BJ (cell line): ENCODE data around the gene FLCN. TPM values are rescaled to one million over a fixed set of nuclear protein-coding genes. Genes with fewer than 3 reads are reported as not detected.
"Not testable (repeated sequence)": the region's sequence is repeated elsewhere in the genome, so short reads cannot be mapped to it uniquely, and the experiment has no call there.

ENCODE experiments used
- CTCF ChIA-PET: fragments of 350-600 bp; formaldehyde crosslinking; extraction: SDS; loops from one replicate; lab custom pipeline; 2021; ENCODE audit warnings: antibody characterized with exemption, inconsistent platforms; lab: Yijun Ruan, JAX
- POLR2A ChIA-PET: fragments of 300-600 bp; sonication (Branson Sonifier 250); formaldehyde crosslinking; extraction: SDS; loops from one replicate; lab custom pipeline; 2021; ENCODE audit warnings: antibody characterized with exemption; lab: Charles Lee
- DNase-seq: peaks from one replicate; pipeline ENCODE4 v3.0.0-alpha.2; 2011; ENCODE audit warnings: low read depth
- H3K27me3 ChIP-seq: 2 replicates; pipeline ENCODE4 v1.6.0; 2011; ENCODE audit warnings: low read length; ENCODE audit not compliant: control insufficient read depth, insufficient read depth
- H3K36me3 ChIP-seq: 2 replicates; pipeline ENCODE4 v1.5.1; 2011; ENCODE audit warnings: low read length; ENCODE audit not compliant: control insufficient read depth, insufficient read depth
- H3K4me3 ChIP-seq: 2 replicates; pipeline ENCODE4 v1.5.1; 2011; ENCODE audit warnings: low read depth, mild to moderate bottlenecking, control low read depth, low read length
- polyA plus RNA-seq: library from polyadenylated mRNA; depleted of rRNA; stranded (reverse); fragments of >200 nt; gene quantifications from 2 replicates; pipeline ENCODE4 v1.2.3, GENCODE V29; 2011
- TF ChIP-seq, protein P1 (sequence below): IDR thresholded peaks from 2 replicates; pipeline ENCODE4 v1.5.1; 2011; ENCODE audit warnings: low read depth, mild to moderate bottlenecking, control low read depth, inconsistent platforms, low read length, moderate library complexity; ENCODE audit not compliant: insufficient read depth

FLCN gene
- polyA plus RNA-seq, 1 experiment: 15.4 TPM

DNA sequence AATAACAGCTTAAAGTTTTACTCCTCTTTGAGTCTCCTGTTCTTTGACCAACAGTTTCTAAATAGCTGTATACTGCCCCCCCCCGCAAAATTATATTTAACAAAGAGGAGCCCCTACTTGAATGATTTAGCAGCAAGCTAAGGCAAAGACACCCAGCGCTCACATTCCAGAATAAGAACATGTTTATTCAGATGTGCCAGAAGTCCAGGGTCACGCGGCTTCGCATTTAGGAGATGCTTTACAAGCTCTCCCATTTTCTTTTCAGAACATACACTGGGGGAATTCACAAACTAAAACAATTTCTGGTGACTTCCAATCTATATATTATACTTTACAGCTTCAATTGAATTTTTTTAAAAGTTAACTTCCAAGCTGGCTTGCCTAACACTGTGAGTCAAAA is 36.1 kb downstream of the FLCN start:
- no peaks in the 10 kb centered on the region for H3K36me3 ChIP-seq
- TF ChIP-seq, protein P1, sequence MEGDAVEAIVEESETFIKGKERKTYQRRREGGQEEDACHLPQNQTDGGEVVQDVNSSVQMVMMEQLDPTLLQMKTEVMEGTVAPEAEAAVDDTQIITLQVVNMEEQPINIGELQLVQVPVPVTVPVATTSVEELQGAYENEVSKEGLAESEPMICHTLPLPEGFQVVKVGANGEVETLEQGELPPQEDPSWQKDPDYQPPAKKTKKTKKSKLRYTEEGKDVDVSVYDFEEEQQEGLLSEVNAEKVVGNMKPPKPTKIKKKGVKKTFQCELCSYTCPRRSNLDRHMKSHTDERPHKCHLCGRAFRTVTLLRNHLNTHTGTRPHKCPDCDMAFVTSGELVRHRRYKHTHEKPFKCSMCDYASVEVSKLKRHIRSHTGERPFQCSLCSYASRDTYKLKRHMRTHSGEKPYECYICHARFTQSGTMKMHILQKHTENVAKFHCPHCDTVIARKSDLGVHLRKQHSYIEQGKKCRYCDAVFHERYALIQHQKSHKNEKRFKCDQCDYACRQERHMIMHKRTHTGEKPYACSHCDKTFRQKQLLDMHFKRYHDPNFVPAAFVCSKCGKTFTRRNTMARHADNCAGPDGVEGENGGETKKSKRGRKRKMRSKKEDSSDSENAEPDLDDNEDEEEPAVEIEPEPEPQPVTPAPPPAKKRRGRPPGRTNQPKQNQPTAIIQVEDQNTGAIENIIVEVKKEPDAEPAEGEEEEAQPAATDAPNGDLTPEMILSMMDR: no peak
- no peak for DNase-seq
- CTCF ChIA-PET: interaction anchor here (0.7 to 1.8 kb wide), 7 partner anchors 9 to 209 kb away, joined by 3 to 6 read pairs (median 4); no protein-coding TSS in a partner anchor
- POLR2A ChIA-PET: interaction anchor here (1.0 kb wide), 1 partner anchor 11 kb away, joined by 3 read pairs; no protein-coding TSS in a partner anchor
- H3K4me3 ChIP-seq: no peak overlapping the region
- no peaks in the 10 kb centered on the region for H3K27me3 ChIP-seq

DNA sequence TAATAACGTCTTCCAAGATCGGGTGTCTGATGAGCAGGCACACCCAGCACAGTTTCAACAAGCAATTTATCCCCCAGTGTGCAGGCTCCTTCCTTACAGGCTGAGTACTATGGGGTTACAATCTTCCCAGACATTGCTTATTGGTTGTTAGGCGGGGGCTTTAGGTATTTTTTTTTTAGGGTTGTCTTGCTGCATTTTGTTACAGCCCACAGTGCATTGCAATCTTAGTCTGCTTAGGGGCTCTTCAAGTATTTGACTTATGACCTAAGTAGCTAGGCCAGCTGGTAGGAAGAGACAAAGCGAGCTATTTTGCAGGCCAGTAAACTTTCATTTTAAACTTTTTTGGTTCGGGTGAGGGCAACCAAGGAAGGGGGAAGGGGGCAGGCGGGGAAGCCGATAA is 36.7 kb downstream of the FLCN start:
- DNase-seq: no peak
- no peaks in the 10 kb centered on the region for H3K27me3 ChIP-seq
- TF ChIP-seq, protein P1: no peak
- POLR2A ChIA-PET: interaction anchor here (0.5 to 1.0 kb wide), 2 partner anchors 10 to 11 kb away, joined by 3 read pairs; no protein-coding TSS in a partner anchor
- H3K4me3 ChIP-seq: no peak overlapping the region
- CTCF ChIA-PET: interaction anchor here (0.6 to 1.8 kb wide), 6 partner anchors 8 to 198 kb away, joined by 3 to 6 read pairs (median 4); no protein-coding TSS in a partner anchor
- H3K36me3 ChIP-seq: no peaks in the 10 kb centered on the region

GRCh38 chr17:17198281-17198680 is 38.7 kb downstream of the FLCN start:
- no peak for DNase-seq
- POLR2A ChIA-PET: no interaction called here
- CTCF ChIA-PET: no interaction called here
- TF ChIP-seq, protein P1: no peak
- Histone ChIP-seq H3K36me3 (no peaks in the 10 kb centered on the region), H3K4me3 (no peak overlapping the region), H3K27me3 (no peaks in the 10 kb centered on the region)

GRCh38 chr17:17196776-17197175 is 40.2 kb downstream of the FLCN start:
- H3K36me3 ChIP-seq: no peaks in the 10 kb centered on the region
- H3K27me3 ChIP-seq: no peaks in the 10 kb centered on the region
- TF ChIP-seq, protein P1: no peak
- DNase-seq: no peak
- POLR2A ChIA-PET: no interaction called here
- CTCF ChIA-PET: no interaction called here
- no peak overlapping the region for H3K4me3 ChIP-seq

DNA sequence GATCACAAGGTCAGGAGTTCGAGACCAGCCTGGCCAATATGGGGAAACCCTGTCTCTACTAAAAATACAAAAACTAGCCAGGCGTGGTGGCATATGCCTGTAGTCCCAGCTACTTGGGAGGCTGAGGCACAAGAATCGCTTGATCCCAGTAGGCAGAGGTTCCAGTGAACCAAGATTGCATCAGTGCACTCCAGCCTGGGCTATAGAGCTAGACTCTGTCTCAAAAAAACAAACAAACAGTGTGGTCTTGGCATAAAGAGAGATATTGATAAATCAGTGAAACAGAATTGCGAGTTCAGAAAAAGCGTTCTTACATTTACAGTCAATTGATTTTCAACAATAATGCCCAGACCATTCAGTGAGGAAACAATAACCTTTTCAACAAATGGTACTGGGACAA is 41.5 kb downstream of the FLCN start:
- CTCF ChIA-PET, H3K27me3 ChIP-seq, H3K4me3 ChIP-seq, H3K36me3 ChIP-seq, DNase-seq: not testable (repeated sequence)
- POLR2A ChIA-PET: interaction anchor here (0.6 kb wide), 1 partner anchor 20 kb away, joined by 5 read pairs; no protein-coding TSS in a partner anchor

DNA sequence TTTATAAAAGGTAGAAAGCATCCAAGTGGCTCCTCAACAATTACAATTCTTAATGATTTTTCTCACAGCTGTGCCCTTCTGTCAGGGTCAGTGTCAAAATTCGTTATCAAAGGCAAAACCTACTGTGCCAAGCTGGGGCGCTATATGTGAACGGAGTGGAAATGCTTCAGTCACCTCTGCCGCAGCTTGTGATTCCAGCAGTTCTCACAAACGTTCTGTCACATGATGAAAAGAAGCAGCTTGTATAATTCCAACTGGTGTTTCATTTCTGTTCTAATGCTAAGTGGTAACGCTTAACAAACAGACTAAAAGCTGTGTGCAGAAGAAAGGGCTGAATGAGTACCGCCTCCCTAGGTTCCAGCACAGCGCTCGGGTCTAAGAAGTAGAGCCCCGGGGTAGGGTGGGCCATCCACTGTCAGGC is 45.0 kb downstream of the FLCN start:
- no peak for DNase-seq
- Histone ChIP-seq H3K27me3 (no peaks in the 10 kb centered on the region), H3K4me3 (no peak overlapping the region), H3K36me3 (peaks cover 6% of the 10 kb centered on the region)
- TF ChIP-seq, protein P1: no peak
- ChIA-PET CTCF (interaction anchor here (1.1 to 1.7 kb wide), 2 partner anchors 9 to 189 kb away, joined by 3 to 5 read pairs; no protein-coding TSS in a partner anchor), POLR2A (no interaction called here)
